ENCODE results near the gene ATAD3B. TPM values are rescaled to one million over a fixed set of nuclear protein-coding genes. Genes with fewer than 3 reads are reported as not detected.

ATAD3B gene
- total RNA-seq, 1 experiment from 2014 or later, result 62.9 TPM

GRCh38 chr1:1437033-1437903 lies 34.3 kb upstream of the ATAD3B start:
- no peaks in the 10 kb centered on the region for H4K20me1 ChIP-seq (ENCODE audit: insufficient read depth)
- no peak overlapping the region for H3K9ac ChIP-seq (ENCODE audit: low read length)
- H3K27ac ChIP-seq (ENCODE audit: low read depth, low read length), result peak overlapping the region; percentile 99; the same call in 1 of the 2 replicates
- H3K4me3 ChIP-seq (replicated peaks in 1 of 2; ENCODE audit: low read depth in 1 of 2, low read length in 2 of 2), result peak overlapping the region; percentile 80 to 92; a peak in 2 of 4 replicates
- BruUV-seq (replicated peaks), result no TSS peak
- ChIA-PET CTCF (no interaction called here), POLR2A (no interaction called here), RAD21 (ENCODE audit: low non-redundant PET in 1 of 2, low total read pairs in 2 of 2, uncharacterized antibody in 2 of 2, unreplicated experiment in 2 of 2) (no interaction called here)
- H3K9me3 ChIP-seq (ENCODE audit: control insufficient read depth in 1 of 2, insufficient read depth in 1 of 2, low read depth in 1 of 2, low read length in 2 of 2), result no peaks in the 10 kb centered on the region
- TF ChIP-seq ZNF274 (IDR thresholded peaks at IDR 0.05; ENCODE audit: low read depth, low read length), result no peak
- TF ChIP-seq POLR2AphosphoS5 (IDR thresholded peaks at IDR 0.05; ENCODE audit: low read depth, low read length), result no peak
- no peaks in the 10 kb centered on the region for H3K36me3 ChIP-seq (ENCODE audit: control insufficient read depth in 1 of 2, insufficient read depth in 2 of 2, low read length in 2 of 2)
- H3K79me2 ChIP-seq (ENCODE audit: insufficient read depth, low read length), result peaks cover 33% of the 10 kb centered on the region; the same call in 1 of the 2 replicates
- no peaks in the 10 kb centered on the region for H3K27me3 ChIP-seq (ENCODE audit: insufficient read depth, low read length)
- peak overlapping the region; percentile 99 for H3K4me2 ChIP-seq (ENCODE audit: low read length)
- peaks cover 42 to 59% of the 10 kb centered on the region in 2 experiments for H3K4me1 ChIP-seq (ENCODE audit: control insufficient read depth in 1 of 2, insufficient read depth in 2 of 2, low read length in 2 of 2)
- ATAC-seq (no peak), DNase-seq (ENCODE audit: low read depth, low spot score) (no peak)
- H2AFZ ChIP-seq (ENCODE audit: low read depth, low read length, poor library complexity, severe bottlenecking), result no peak overlapping the region
- no peaks in the 10 kb centered on the region for H3K9me2 ChIP-seq (ENCODE audit: insufficient read depth)
- intact Hi-C loops (cut with micrococcal nuclease), result no loop called here

GRCh38 chr1:1437904-1438376 lies 33.6 kb upstream of the ATAD3B start:
- no peak for ATAC-seq
- no TSS peak for BruUV-seq (replicated peaks)
- ChIA-PET RAD21 (ENCODE audit: low non-redundant PET in 1 of 2, low total read pairs in 2 of 2, uncharacterized antibody in 2 of 2, unreplicated experiment in 2 of 2) (no interaction called here), CTCF (no interaction called here), POLR2A (no interaction called here)
- Histone ChIP-seq H3K36me3 (ENCODE audit: control insufficient read depth in 1 of 2, insufficient read depth in 2 of 2, low read length in 2 of 2) (no peaks in the 10 kb centered on the region), H3K79me2 (ENCODE audit: insufficient read depth, low read length) (peaks cover 33% of the 10 kb centered on the region; the same call in 1 of the 2 replicates), H2AFZ (ENCODE audit: low read depth, low read length, poor library complexity, severe bottlenecking) (no peak overlapping the region), H3K4me2 (ENCODE audit: low read length) (no peak overlapping the region), H3K9ac (ENCODE audit: low read length) (no peak overlapping the region), H4K20me1 (ENCODE audit: insufficient read depth) (no peaks in the 10 kb centered on the region), H3K4me1 (ENCODE audit: control insufficient read depth in 1 of 2, insufficient read depth in 2 of 2, low read length in 2 of 2) (peaks cover 35 to 52% of the 10 kb centered on the region in 2 experiments), H3K9me2 (ENCODE audit: insufficient read depth) (no peaks in the 10 kb centered on the region), H3K27me3 (ENCODE audit: insufficient read depth, low read length) (no peaks in the 10 kb centered on the region), H3K9me3 (ENCODE audit: control insufficient read depth in 1 of 2, insufficient read depth in 1 of 2, low read depth in 1 of 2, low read length in 2 of 2) (no peaks in the 10 kb centered on the region), H3K4me3 (replicated peaks in 1 of 2; ENCODE audit: low read depth in 1 of 2, low read length in 2 of 2) (no peak overlapping the region), H3K27ac (ENCODE audit: low read depth, low read length) (peak overlapping the region; percentile 29; the same call in 1 of the 2 replicates)
- intact Hi-C loops (cut with micrococcal nuclease), result no loop called here
- no peak for DNase-seq (ENCODE audit: low read depth, low spot score)
- TF ChIP-seq YY1 (IDR thresholded peaks at IDR 0.05; ENCODE audit: extremely low read depth, insufficient replicate concordance, low read depth, low read length) (no peak), ATF3 (IDR thresholded peaks at IDR 0.05) (no peak), SP1 (IDR thresholded peaks at IDR 0.05; ENCODE audit: low read depth) (no peak)
